Hematopoietic multipotent progenitor cell treated with erythropoietin and hydrocortisone succinate and interleukin-3 and kit ligand, for 6 days (in vitro differentiated cells): ENCODE measurements around the gene EME1.
"Not testable (repeated sequence)": the region's sequence is repeated elsewhere in the genome, so short reads cannot be mapped to it uniquely, and the experiment has no call there.

Experiments
- DNase-seq: peaks from one replicate; pipeline ENCODE4 v3.0.0-alpha.2; 2015

EME1 gene

GRCh38 chr17:50396261-50397110 is 23.5 kb downstream of the EME1 start:
- DNase-seq, result peak; percentile 72

- peak; percentile 92 for DNase-seq
These were observed 24.3 kb downstream of the EME1 start, which contains the start of gene LRRC59 for GRCh38 chr17:50397111-50397918. TSS of gene LRRC59 (minus strand) at chr17:50397523. CDS start at chr17:50397317, 206 bp downstream.

GRCh38 chr17:50397919-50398285 is 24.9 kb downstream of the EME1 start:
- DNase-seq, result no peak

GRCh38 chr17:50398672-50399071 is 25.6 kb downstream of the EME1 start:
- not testable (repeated sequence) for DNase-seq

- DNase-seq, result not testable (repeated sequence)
These were observed 26.6 kb downstream of the EME1 start for GRCh38 chr17:50399591-50399990.

- not testable (repeated sequence) for DNase-seq
These were observed 32.3 kb downstream of the EME1 start for GRCh38 chr17:50405351-50405750.

- DNase-seq, result no peak
These were observed 33.5 kb downstream of the EME1 start for GRCh38 chr17:50406578-50406977.

- DNase-seq, result no peak
These were observed 34.9 kb downstream of the EME1 start for GRCh38 chr17:50407921-50408320.

GRCh38 chr17:50412188-50412732 is 39.2 kb downstream of the EME1 start:
- peak; percentile 24 for DNase-seq

- no peak for DNase-seq
These were observed 41.8 kb downstream of the EME1 start for GRCh38 chr17:50414808-50415207.

GRCh38 chr17:50419577-50419976 is 46.5 kb downstream of the EME1 start:
- DNase-seq, result not testable (repeated sequence)

- DNase-seq, result no peak
These were observed 47.5 kb downstream of the EME1 start for GRCh38 chr17:50420419-50421112.

- DNase-seq, result peak; percentile 70
These were observed 48.5 kb downstream of the EME1 start for GRCh38 chr17:50421308-50422051.

- DNase-seq, result no peak
These were observed 49.7 kb downstream of the EME1 start for GRCh38 chr17:50422738-50423137.

- DNase-seq, result peak; percentile 50
These were observed 50.6 kb downstream of the EME1 start for GRCh38 chr17:50423553-50424159.

- peak; percentile 46 for DNase-seq
These were observed 51.4 kb downstream of the EME1 start for GRCh38 chr17:50424246-50424995.

- peak; percentile 9 for DNase-seq
These were observed 52.1 kb downstream of the EME1 start for GRCh38 chr17:50424996-50425681.

- DNase-seq, result peak; percentile 77
These were observed 52.8 kb downstream of the EME1 start, which contains the start of gene ACSF2 for GRCh38 chr17:50425682-50426471. TSS of gene ACSF2 (plus strand) at chr17:50426218. CDS start at chr17:50426262, 44 bp downstream.

- DNase-seq, result no peak
These were observed 53.4 kb downstream of the EME1 start for GRCh38 chr17:50426472-50426782.
